Skeletal muscle tissue (tissue), 4 donors: Measurements from ENCODE around the gene AURKB. TPM values are rescaled to one million over a fixed set of nuclear protein-coding genes. Genes with fewer than 3 reads are reported as not detected.

Source experiments
- H3K27ac ChIP-seq: one replicate; pipeline ENCODE4 v1.7.0; 2013; ENCODE audit warnings: mild to moderate bottlenecking, low read depth, low read length, inconsistent platforms
- H3K27me3 ChIP-seq, 3 donors: one replicate each; pipeline ENCODE4 v1.7.0; 2013; ENCODE audit warnings: low read length in 3 of 3; ENCODE audit not compliant: control insufficient read depth in 3 of 3, insufficient read depth in 3 of 3
- H3K36me3 ChIP-seq, 3 donors: one replicate each; pipeline ENCODE4 v1.7.0; 2013; ENCODE audit warnings: low read length in 3 of 3; ENCODE audit not compliant: control insufficient read depth in 3 of 3, insufficient read depth in 3 of 3
- H3K4me1 ChIP-seq, 3 donors: one replicate each; pipeline ENCODE4 v1.7.0; 2013; ENCODE audit warnings: low read length in 3 of 3, mild to moderate bottlenecking in 3 of 3; ENCODE audit not compliant: control insufficient read depth in 3 of 3, insufficient read depth in 3 of 3
- H3K4me3 ChIP-seq, 3 donors: one replicate each; pipeline ENCODE4 v1.7.0; 2013; ENCODE audit warnings: low read length in 3 of 3
- H3K9ac ChIP-seq, 3 donors: one replicate each; pipeline ENCODE4 v1.7.0; 2013; ENCODE audit warnings: low read length in 3 of 3, mild to moderate bottlenecking in 3 of 3, moderate library complexity in 2 of 3, low read depth in 1 of 3
- H3K9me3 ChIP-seq, 3 donors: one replicate each; pipeline ENCODE4 v1.7.0; 2013; ENCODE audit warnings: low read length in 3 of 3; ENCODE audit not compliant: control insufficient read depth in 3 of 3
- total RNA-seq: library from RNA; depleted of rRNA; stranded (reverse); fragments of >200 nt; gene quantifications from one replicate; pipeline ENCODE4 v1.2.3, GENCODE V29; 2014
- donor health status: Osteomylitis.

AURKB gene
- total RNA-seq, 1 donor from 2014 or later: 5.7 TPM

DNA sequence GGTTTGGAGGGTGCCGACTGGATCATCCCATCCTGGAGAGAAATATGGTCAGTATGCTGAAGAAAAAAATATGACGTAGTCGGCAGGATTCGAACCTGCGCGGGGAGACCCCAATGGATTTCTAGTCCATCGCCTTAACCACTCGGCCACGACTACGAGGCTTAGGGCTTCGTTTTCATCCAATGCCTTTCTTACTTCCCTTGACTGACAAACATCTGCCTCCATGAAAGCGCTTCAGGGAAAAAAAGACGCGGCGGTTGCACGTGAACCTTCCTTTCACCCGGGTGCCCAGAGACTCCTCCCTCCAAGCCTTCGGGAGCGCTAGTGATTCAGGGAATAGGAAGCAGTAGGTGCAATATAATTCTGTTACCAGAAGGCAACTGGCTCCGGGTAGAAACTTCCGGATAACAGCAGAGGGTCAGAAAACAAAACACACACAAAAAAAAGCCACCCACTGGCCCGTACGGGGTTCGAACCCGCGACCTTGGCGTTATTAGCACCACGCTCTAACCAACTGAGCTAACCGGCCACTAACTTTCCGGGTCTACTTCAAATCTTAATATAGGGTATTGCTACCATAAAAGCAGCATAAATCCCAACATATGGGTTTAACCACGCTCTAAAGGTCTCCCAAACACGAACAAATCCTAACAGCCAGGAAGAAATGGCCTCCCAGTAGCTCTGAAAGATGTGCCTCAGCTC is 16.3 kb upstream of the AURKB start:
- peak overlapping the region; percentile 34 to 65 (median 49) for H3K4me3 ChIP-seq
- peak overlapping the region; percentile 54 for H3K27ac ChIP-seq
- peaks cover 20 to 30% (median 24%) of the 10 kb centered on the region in 3 donors for H3K4me1 ChIP-seq
- peak overlapping the region in 1 of 3 donors; percentile 51 for H3K9ac ChIP-seq
- H3K36me3 ChIP-seq: peaks cover 39 to 44% (median 42%) of the 10 kb centered on the region in 3 donors
- no peaks in the 10 kb centered on the region for H3K9me3 ChIP-seq
- no peaks in the 10 kb centered on the region for H3K27me3 ChIP-seq

DNA sequence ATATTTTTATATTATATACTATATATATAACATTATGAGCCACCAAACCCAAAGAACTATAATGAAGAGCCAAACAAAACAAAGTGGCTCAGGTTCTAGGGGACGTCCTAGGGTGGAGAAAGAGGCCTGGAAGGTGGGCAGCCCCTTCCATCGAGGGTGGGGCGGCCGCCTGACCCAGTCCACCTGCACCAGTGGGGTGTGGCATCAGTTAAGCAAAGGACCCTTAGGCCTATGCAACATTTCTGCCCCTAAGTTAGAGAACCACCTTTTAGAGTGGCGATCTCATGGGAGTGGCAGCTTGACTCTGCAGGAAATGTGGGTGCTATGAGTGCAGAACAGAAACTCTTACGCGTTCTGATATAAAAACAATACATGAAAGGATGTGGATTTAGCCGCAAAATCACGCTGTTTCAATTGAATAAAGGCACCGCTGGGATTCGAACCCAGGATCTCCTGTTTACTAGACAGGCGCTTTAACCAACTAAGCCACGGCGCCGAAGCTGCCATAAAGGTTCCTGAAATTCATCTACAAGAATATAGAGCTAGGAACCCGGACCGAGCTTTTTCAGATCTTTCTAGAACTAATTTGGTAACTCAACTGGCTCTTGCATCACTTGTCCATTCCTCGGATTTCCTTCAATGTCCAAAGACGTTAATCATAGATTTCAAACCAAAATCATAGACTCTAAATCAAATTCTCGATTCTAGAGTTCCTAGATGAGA is 15.6 kb upstream of the AURKB start:
- peak overlapping the region; percentile 54 for H3K27ac ChIP-seq

DNA sequence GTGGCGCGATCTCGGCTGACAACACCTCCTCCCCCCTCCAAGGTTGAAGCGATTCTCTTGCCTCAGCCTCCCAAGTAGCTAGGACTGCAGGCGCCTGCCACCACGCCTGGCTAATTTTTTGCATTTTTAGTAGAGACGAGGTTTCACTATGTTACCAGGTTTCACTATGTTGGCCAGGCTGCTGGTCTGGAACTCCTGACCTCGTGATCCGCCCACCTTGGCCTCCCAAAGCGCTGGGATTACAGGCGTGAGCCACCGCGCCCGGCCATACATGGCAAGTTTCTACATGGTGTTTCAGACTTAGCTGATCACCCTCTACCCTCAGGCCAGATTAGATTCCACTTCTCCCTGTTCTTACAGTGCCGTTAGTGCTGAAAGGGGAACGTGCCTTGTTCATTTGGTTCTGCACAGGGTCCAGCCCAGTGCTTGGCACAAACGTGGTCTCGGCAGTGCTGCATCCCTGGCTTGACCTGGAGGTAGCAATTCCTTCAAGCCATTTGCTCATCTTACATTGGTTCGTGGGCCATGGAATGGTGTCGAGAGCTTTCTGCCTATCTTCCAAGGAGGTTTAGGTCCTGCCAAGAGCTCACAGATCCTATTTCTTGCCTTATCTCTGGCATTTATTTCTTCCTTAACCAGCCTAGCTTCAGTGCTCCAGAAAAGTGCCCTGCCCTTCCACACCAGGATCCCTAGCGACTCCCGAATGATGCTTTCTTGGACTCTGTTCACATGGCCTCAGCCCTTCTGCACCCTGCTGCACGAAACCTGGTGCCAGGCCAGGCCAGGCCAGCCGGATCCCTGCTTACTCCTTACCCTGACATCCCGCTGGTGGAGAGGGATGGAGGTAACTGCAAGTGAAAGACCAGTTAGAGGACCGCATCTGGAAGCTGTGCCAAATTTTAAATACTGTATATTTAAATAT is 14.8 kb upstream of the AURKB start:
- no peaks in the 10 kb centered on the region for H3K9me3 ChIP-seq
- no peak overlapping the region for H3K4me3 ChIP-seq
- H3K4me1 ChIP-seq: peaks cover 20 to 31% (median 24%) of the 10 kb centered on the region in 3 donors
- peaks cover 27 to 30% (median 30%) of the 10 kb centered on the region in 3 donors for H3K36me3 ChIP-seq
- H3K27me3 ChIP-seq: no peaks in the 10 kb centered on the region
- H3K27ac ChIP-seq: no peak overlapping the region
- H3K9ac ChIP-seq: no peak overlapping the region

More for the DNA sequence above, 15.6 kb upstream of the AURKB start:
- no peaks in the 10 kb centered on the region for H3K9me3 ChIP-seq
- H3K27me3 ChIP-seq: no peaks in the 10 kb centered on the region
- peaks cover 32 to 36% (median 35%) of the 10 kb centered on the region in 3 donors for H3K36me3 ChIP-seq
- peaks cover 20 to 31% (median 24%) of the 10 kb centered on the region in 3 donors for H3K4me1 ChIP-seq
- peak overlapping the region in 1 of 3 donors; percentile 65 for H3K4me3 ChIP-seq
- no peak overlapping the region for H3K9ac ChIP-seq

DNA sequence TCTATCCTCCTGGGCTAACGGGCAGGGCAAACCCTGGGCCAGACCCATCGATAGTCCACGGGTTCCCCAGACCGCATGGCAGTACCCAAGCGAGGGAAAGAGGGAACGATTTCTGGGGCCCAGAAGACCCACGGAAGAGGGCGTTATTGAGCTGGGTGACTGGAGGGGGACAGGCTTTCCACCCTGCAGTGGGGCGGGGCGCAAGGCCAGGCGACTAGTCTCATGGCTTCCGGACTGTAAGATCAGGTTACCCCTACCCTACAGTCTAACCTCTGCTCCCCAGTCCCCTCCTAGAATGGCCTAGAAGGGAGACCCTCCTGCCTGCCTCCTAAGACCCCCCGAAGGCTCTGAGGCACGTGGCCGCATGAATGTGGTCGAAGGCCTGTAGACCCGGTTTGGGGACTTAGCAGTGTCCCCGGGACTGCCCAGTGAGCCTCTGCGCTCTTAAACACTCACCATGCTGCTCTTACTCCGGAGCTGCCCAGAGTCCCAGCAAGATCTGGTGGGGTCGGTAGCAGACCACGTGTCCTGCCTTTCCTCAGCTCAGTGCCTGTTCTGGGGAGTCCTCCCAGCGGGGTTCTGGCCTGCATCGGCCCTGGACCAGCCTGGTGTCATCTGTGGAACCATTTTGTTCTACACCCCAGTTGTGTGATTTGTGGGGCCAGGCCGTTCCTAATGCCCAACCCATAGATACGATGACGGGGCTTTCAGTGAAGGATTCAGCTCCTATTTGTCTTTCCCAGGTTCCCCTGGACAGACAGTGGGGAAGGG is 13.2 kb upstream of the AURKB start:
- H3K27ac ChIP-seq: peak overlapping the region; percentile 97
- H3K27me3 ChIP-seq: no peaks in the 10 kb centered on the region
- no peaks in the 10 kb centered on the region for H3K9me3 ChIP-seq
- peaks cover 11 to 14% (median 14%) of the 10 kb centered on the region in 3 donors for H3K36me3 ChIP-seq
- peak overlapping the region; percentile 95 to 98 (median 98) for H3K4me3 ChIP-seq
- peaks cover 20 to 31% (median 24%) of the 10 kb centered on the region in 3 donors for H3K4me1 ChIP-seq
- peak overlapping the region; percentile 90 to 98 (median 95) for H3K9ac ChIP-seq

DNA sequence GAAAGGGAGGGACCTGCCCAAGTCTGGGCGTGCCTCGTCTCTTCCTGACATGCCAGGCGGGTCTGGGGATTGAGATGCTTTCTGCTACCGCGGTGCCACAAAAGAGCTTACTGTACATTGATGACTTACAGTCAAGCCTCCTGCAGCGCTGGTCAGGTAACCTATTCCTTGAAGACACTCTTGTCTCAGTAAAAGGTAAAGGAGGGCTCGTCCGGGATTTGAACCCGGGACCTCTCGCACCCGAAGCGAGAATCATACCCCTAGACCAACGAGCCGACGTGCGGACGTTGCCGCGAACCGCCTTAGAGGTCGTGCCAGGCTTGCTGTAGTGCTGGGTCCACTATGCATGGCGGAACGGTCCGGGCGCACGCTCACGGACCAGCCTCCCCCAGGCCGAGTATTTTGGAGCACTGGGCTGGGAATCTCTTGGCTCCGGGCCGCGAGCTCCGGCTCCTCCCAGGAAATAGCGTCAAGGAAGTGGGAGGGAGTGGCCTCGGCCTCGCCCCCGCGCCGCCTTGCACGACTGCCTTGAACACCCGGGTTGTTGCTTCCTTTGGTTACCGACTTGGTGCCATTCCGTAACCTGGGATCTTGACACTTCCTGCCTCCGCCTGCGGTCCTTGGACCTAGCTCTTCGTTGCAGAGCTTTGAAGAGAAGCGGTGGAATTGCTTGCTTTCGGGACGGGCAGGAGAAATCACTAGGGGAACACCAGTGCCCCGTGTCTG is 12.4 kb upstream of the AURKB start:
- H3K4me1 ChIP-seq: peaks cover 20 to 31% (median 24%) of the 10 kb centered on the region in 3 donors
- H3K9me3 ChIP-seq: no peaks in the 10 kb centered on the region
- peak overlapping the region; percentile 95 to 98 (median 98) for H3K4me3 ChIP-seq
- no peaks in the 10 kb centered on the region for H3K27me3 ChIP-seq
- peak overlapping the region; percentile 97 for H3K27ac ChIP-seq
- H3K9ac ChIP-seq: peak overlapping the region; percentile 90 to 98 (median 95)
- peaks cover 3 to 8% (median 7%) of the 10 kb centered on the region in 3 donors for H3K36me3 ChIP-seq

DNA sequence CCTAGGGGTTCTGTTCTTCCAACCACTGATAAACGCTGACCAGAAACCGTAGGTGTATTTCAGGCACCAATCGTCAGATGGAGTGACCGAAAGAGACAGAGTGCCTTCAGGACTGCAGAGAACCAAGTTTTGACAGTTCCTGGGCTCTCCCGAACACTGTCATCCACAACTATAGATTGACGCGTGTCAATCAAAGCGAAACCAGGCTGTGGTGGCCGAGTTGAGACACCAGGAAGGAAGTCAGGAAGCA is 11.9 kb upstream of the AURKB start:
- H3K9ac ChIP-seq: peak overlapping the region; percentile 90 to 98 (median 95)
- peaks cover 20 to 30% (median 23%) of the 10 kb centered on the region in 3 donors for H3K4me1 ChIP-seq
- peak overlapping the region; percentile 97 for H3K27ac ChIP-seq

DNA sequence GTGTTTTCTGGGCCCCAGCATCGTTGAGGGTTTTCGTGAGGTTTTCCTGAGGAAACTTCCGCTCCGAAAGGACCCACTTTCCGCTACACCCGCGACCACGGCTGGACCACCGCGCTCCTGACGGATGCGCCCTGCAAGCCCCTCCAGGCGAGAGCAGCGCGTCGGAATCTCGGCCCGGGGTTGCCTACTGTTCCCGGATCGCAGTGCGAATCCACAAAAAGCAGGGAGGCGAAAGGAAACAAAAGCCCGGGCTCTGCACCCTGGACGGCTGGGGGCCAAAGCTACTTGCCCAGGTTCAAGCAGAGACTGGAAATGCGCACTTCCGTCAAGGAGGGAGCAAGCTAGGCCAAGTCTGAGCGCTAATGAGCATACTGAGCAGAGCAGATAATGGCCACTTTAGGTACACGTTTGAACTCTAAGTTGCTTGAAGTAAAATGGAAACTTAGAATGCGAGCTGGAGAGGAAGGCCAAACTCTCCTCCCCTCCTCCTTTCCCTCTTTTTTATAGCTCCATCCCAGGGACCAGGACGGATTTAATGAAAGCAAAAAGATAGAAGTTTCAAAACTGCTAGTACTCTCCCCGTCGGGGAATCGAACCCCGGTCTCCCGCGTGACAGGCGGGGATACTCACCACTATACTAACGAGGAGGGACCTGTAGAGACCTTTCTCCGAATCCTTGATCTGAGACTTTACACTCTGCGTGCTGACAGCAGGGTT is 11.4 kb upstream of the AURKB start:
- H3K36me3 ChIP-seq: no peaks in the 10 kb centered on the region
- no peaks in the 10 kb centered on the region for H3K9me3 ChIP-seq
- peak overlapping the region; percentile 90 to 98 (median 95) for H3K9ac ChIP-seq
- peak overlapping the region; percentile 97 for H3K27ac ChIP-seq
- H3K4me3 ChIP-seq: peak overlapping the region; percentile 95 to 98 (median 98)
- no peaks in the 10 kb centered on the region for H3K27me3 ChIP-seq
- peaks cover 17 to 25% (median 18%) of the 10 kb centered on the region in 3 donors for H3K4me1 ChIP-seq

More for the DNA sequence above, 11.9 kb upstream of the AURKB start:
- peak overlapping the region; percentile 95 to 98 (median 98) for H3K4me3 ChIP-seq
- no peaks in the 10 kb centered on the region for H3K9me3 ChIP-seq
- H3K27me3 ChIP-seq: no peaks in the 10 kb centered on the region
- H3K36me3 ChIP-seq: peaks cover 0 to 3% (median 2%) of the 10 kb centered on the region in 3 donors

DNA sequence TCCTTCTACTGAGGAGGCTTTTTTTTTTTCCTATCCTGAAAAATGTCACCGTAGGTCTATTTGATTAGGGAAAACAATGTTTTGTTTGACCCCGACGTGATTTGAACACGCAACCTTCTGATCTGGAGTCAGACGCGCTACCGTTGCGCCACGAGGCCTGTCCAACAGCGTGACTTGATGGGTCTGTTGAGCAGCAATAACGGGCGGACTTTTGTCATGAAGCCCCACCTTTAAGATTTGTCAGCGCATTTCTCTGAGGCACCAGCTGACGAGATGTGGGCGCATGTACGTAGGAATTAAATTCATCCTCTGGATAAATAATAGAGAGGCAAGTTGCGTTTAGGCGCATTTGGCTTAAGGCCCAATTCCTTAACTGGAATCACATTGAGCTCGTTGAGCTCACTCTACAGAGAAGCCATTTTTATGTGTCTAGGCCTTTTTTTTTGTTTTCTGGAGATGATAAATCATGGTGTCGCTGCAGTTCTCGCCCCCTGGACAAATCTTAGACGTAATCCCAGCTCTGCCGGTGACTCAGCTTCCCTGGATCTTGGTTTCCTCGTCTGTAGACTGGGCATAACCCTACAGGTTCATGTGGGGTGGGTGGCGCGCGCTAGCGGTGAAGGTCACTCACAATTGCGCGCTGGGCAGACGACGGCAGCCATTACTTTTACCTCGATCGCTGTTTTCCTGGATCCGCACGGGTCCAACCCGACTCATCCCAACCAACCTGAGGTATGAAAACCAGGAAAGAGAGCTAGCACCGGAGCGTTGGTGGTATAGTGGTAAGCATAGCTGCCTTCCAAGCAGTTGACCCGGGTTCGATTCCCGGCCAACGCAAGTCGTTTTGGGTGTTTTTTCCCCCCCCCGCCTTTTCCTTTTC is 10.6 kb upstream of the AURKB start:
- no peaks in the 10 kb centered on the region for H3K27me3 ChIP-seq
- peak overlapping the region; percentile 90 to 98 (median 95) for H3K9ac ChIP-seq
- H3K27ac ChIP-seq: peak overlapping the region; percentile 97
- H3K9me3 ChIP-seq: no peaks in the 10 kb centered on the region
- H3K36me3 ChIP-seq: no peaks in the 10 kb centered on the region
- H3K4me1 ChIP-seq: peaks cover 16 to 25% (median 18%) of the 10 kb centered on the region in 3 donors
- H3K4me3 ChIP-seq: peak overlapping the region; percentile 95 to 98 (median 98)
